Lower lobe of right lung (tissue), 2 donors: ENCODE results near the gene SUSD4. TPM values are rescaled to one million over a fixed set of nuclear protein-coding genes. Genes with fewer than 3 reads are reported as not detected.
A peak's percentile ranks its signal among the peaks of the same experiment; 100 is the strongest.

Source experiments
- ATAC-seq, 2 donors: fragments of 200-7000 bp; cut with Tn5 transposase; one replicate each; pipeline ENCODE4 v1.9.1; 2020 to 2022; ENCODE audit warnings: mild to moderate bottlenecking in 2 of 2, moderate library complexity in 2 of 2
- DNase-seq: peaks from one replicate; pipeline ENCODE4 v3.0.0-alpha.2; 2020
- H3K27ac ChIP-seq: fragments of 200-600 bp; one replicate; pipeline ENCODE4 v1.8.0; 2022
- H3K27me3 ChIP-seq: fragments of 200-600 bp; one replicate; pipeline ENCODE4 v1.8.0; 2022; ENCODE audit warnings: low read depth
- H3K36me3 ChIP-seq: fragments of 200-600 bp; one replicate; pipeline ENCODE4 v1.8.0; 2022; ENCODE audit warnings: mild to moderate bottlenecking
- H3K4me1 ChIP-seq: fragments of 200-600 bp; one replicate; pipeline ENCODE4 v1.8.0; 2022
- H3K4me3 ChIP-seq: fragments of 200-600 bp; one replicate; pipeline ENCODE4 v1.8.0; 2022; ENCODE audit warnings: mild to moderate bottlenecking
- H3K9me3 ChIP-seq: fragments of 200-600 bp; one replicate; pipeline ENCODE4 v1.8.0; 2022
- intact Hi-C: fragments of 100-400 bp; cut with DNase I; formaldehyde crosslinking; loops from one replicate; pipeline ENCODE4 v1.11.0; 2022
- total RNA-seq: library from RNA; stranded (reverse); fragmentation: NEBNext Ultra II Directional; extraction: Animal tissue kit (Norgen Biotek cat#: 25700); gene quantifications from one replicate; pipeline ENCODE4 v1.2.1, GENCODE V29; 2021
- TF ChIP-seq, protein P1 (sequence below): fragments of 200-600 bp; IDR thresholded peaks from one replicate; pipeline ENCODE4 v1.8.0; 2022; ENCODE audit warnings: antibody characterized with exemption, mild to moderate bottlenecking
- donor health status: DM: no; HTN: yes; CAD: no; lungs with severe emphysema.

The SUSD4 gene
- total RNA-seq, 1 donor from 2014 or later, result 3.7 TPM

DNA sequence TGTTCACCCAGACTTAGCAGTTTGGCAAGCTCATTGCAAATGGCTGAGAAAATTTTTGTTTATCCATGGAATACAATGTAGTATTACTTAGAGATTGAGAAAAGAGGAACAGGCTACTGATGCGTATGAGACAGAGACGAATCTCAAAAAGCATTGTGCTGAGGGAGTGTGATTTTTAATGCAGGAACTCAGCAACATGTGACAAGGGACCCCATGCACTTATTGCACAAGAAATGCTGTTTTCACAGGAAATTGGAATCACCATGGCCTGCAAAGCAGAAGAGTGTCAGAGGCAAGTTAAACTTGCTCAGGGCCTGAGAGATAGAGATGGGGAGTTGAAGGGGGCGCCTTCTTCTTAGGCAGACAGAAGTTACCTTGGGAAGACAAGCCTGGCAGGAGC, 188.3 kb downstream of the SUSD4 start:
- H3K36me3 ChIP-seq, result no peaks in the 10 kb centered on the region
- peak overlapping the region; percentile 72 for H3K27ac ChIP-seq
- ATAC-seq (peak; percentile 68 to 80), DNase-seq (no peak)
- TF ChIP-seq, protein P1, sequence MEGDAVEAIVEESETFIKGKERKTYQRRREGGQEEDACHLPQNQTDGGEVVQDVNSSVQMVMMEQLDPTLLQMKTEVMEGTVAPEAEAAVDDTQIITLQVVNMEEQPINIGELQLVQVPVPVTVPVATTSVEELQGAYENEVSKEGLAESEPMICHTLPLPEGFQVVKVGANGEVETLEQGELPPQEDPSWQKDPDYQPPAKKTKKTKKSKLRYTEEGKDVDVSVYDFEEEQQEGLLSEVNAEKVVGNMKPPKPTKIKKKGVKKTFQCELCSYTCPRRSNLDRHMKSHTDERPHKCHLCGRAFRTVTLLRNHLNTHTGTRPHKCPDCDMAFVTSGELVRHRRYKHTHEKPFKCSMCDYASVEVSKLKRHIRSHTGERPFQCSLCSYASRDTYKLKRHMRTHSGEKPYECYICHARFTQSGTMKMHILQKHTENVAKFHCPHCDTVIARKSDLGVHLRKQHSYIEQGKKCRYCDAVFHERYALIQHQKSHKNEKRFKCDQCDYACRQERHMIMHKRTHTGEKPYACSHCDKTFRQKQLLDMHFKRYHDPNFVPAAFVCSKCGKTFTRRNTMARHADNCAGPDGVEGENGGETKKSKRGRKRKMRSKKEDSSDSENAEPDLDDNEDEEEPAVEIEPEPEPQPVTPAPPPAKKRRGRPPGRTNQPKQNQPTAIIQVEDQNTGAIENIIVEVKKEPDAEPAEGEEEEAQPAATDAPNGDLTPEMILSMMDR, result no peak
- H3K4me1 ChIP-seq, result peaks cover 42% of the 10 kb centered on the region
- no peaks in the 10 kb centered on the region for H3K27me3 ChIP-seq
- H3K9me3 ChIP-seq, result no peaks in the 10 kb centered on the region
- H3K4me3 ChIP-seq, result no peak overlapping the region
- intact Hi-C loops, result no loop called here

DNA sequence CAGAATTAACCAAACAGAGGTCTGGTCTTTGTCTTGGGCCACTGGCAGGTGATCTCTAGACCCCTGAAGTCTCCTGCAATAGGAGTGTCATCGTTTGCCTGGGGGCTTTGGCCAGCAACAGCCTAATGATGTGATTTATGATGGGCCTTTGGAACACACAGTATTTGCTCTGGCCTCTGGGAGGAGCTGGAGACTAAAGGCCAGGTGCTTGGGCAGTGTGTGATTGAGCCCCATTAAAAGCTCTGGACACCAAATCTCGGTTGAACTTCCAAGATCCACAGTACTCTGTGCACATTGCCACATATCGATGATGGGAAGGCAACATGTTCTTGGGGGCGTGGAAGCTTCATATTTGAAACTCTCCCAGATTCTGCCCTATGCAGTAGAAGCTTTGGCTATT, 188.9 kb downstream of the SUSD4 start:
- Histone ChIP-seq H3K4me1 (peaks cover 36% of the 10 kb centered on the region), H3K36me3 (no peaks in the 10 kb centered on the region), H3K9me3 (no peaks in the 10 kb centered on the region), H3K27me3 (no peaks in the 10 kb centered on the region), H3K4me3 (no peak overlapping the region), H3K27ac (peak overlapping the region; percentile 69)
- TF ChIP-seq, protein P1, result peak; percentile 16
- intact Hi-C loops, result no loop called here
- DNase-seq (no peak), ATAC-seq (peak; percentile 58 to 70)

Other genes with a start within 250 kb of the SUSD4 start
- gene TLR5, start 220.9 kb downstream of the SUSD4 start, total RNA-seq, result 26.6 TPM
- not detected for gene CCDC185, start 29.2 kb upstream of the SUSD4 start, total RNA-seq